Tibial artery (tissue), 4 donors: Measurements from ENCODE around the gene SMIM43.

ENCODE experiments used
- DNase-seq, 2 donors: peaks; one replicate each; pipeline ENCODE4 v3.0.0-alpha.2; 2019
- H3K27ac ChIP-seq, 2 donors: fragments of 200-600 bp; sonication (generic) in 1 of 2; 1 replicate in 1 of 2; 2 replicates in 1 of 2; pipeline ENCODE4 v1.5.1; 2018 to 2019; ENCODE audit warnings: mild to moderate bottlenecking in 1 of 2
- H3K27me3 ChIP-seq, 2 donors: fragments of 200-600 bp; sonication (generic) in 1 of 2; one replicate each; pipeline versions ENCODE4 v1.5.1 to v1.6.0; 2016 to 2019
- H3K36me3 ChIP-seq, 3 donors: fragments of 200-600 bp; sonication (generic) in 2 of 3; one replicate each; pipeline ENCODE4 v1.5.1; 2016 to 2019; ENCODE audit warnings: mild to moderate bottlenecking in 2 of 3
- H3K4me1 ChIP-seq, 4 donors: fragments of 200-600 bp; sonication (generic) in 2 of 4; 1 replicate in 3 of 4; 2 replicates in 1 of 4; pipeline ENCODE4 v1.5.1; 2016 to 2019
- H3K4me3 ChIP-seq, 2 donors: fragments of 200-600 bp; sonication (generic) in 1 of 2; 1 replicate in 1 of 2; 2 replicates in 1 of 2; pipeline ENCODE4 v1.5.1; 2018 to 2019; ENCODE audit warnings: mild to moderate bottlenecking in 2 of 2
- H3K9me3 ChIP-seq, 3 donors: fragments of 200-600 bp; sonication (generic) in 1 of 3; one replicate each; pipeline ENCODE4 v1.5.1; 2016 to 2019
- CTCF ChIP-seq, 2 experiments: fragments of 200-600 bp in 1 of 2; fragments of 450-650 bp in 1 of 2; IDR thresholded peaks; one replicate each; pipeline ENCODE4 v1.5.1; 2017 to 2019; ENCODE audit warnings: antibody characterized with exemption in 2 of 2, mild to moderate bottlenecking in 1 of 2, moderate library complexity in 1 of 2
- intact Hi-C: fragments of 100-400 bp; cut with DNase I; formaldehyde crosslinking; loops from one replicate; pipeline ENCODE4 v1.15.0; 2023; ENCODE audit warnings: low total_unique reads

SMIM43 gene

GRCh38 chr4:121800961-121801714, 36.2 kb upstream of the SMIM43 start, which contains the start of gene EXOSC9:
Gene EXOSC9, plus strand, starts transcription at chr4:121801323. Its CDS starts 102 bp downstream, at chr4:121801425.
- no peaks in the 10 kb centered on the region for H3K27me3 ChIP-seq
- H3K4me3 ChIP-seq, result peak within 1 kb of the TSS; percentile 83 to 92
- peak; percentile 86 to 96 for DNase-seq
- H3K27ac ChIP-seq, result peak within 1 kb of the TSS; percentile 81 to 85
- peaks cover 0 to 16% (median 5%) of the 10 kb centered on the region in 4 donors for H3K4me1 ChIP-seq
- intact Hi-C loops, result no loop called here
- TF ChIP-seq CTCF (IDR thresholded peaks at IDR 0.05), result no peak
- no peaks in the 10 kb centered on the region for H3K9me3 ChIP-seq
- H3K36me3 ChIP-seq, result peaks cover 16 to 33% (median 26%) of the 10 kb centered on the region in 3 donors

- DNase-seq, result no peak
- intact Hi-C loops, result no loop called here
- peaks cover 11 to 27% (median 21%) of the 10 kb centered on the region in 3 donors for H3K36me3 ChIP-seq
- peak overlapping the region; percentile 83 to 92 for H3K4me3 ChIP-seq
- H3K27me3 ChIP-seq, result no peaks in the 10 kb centered on the region
- H3K9me3 ChIP-seq, result no peaks in the 10 kb centered on the region
- peaks cover 0 to 16% (median 5%) of the 10 kb centered on the region in 4 donors for H3K4me1 ChIP-seq
- H3K27ac ChIP-seq, result peak overlapping the region; percentile 81 to 85
- TF ChIP-seq CTCF (IDR thresholded peaks at IDR 0.05), result no peak
Observed at GRCh38 chr4:121800638-121800960, 35.6 kb upstream of the SMIM43 start.

GRCh38 chr4:121799867-121800501, 35.0 kb upstream of the SMIM43 start:
- Histone ChIP-seq H3K36me3 (peaks cover 11 to 24% (median 15%) of the 10 kb centered on the region in 3 donors), H3K27ac (peak overlapping the region; percentile 81 to 85), H3K4me3 (peak overlapping the region; percentile 83 to 92), H3K4me1 (peaks cover 0 to 16% (median 5%) of the 10 kb centered on the region in 4 donors), H3K27me3 (no peaks in the 10 kb centered on the region), H3K9me3 (no peaks in the 10 kb centered on the region)
- no peak for DNase-seq
- no peak for TF ChIP-seq CTCF (IDR thresholded peaks at IDR 0.05)
- intact Hi-C loops, result no loop called here

- no peak for TF ChIP-seq CTCF (IDR thresholded peaks at IDR 0.05)
- intact Hi-C loops, result no loop called here
- Histone ChIP-seq H3K4me3 (no peak overlapping the region), H3K27me3 (no peaks in the 10 kb centered on the region), H3K4me1 (peaks cover 0 to 16% (median 5%) of the 10 kb centered on the region in 4 donors), H3K36me3 (peaks cover 5 to 17% (median 8%) of the 10 kb centered on the region in 3 donors), H3K27ac (no peak overlapping the region), H3K9me3 (no peaks in the 10 kb centered on the region)
- no peak for DNase-seq
Observed at GRCh38 chr4:121799208-121799823, 34.4 kb upstream of the SMIM43 start.

DNA sequence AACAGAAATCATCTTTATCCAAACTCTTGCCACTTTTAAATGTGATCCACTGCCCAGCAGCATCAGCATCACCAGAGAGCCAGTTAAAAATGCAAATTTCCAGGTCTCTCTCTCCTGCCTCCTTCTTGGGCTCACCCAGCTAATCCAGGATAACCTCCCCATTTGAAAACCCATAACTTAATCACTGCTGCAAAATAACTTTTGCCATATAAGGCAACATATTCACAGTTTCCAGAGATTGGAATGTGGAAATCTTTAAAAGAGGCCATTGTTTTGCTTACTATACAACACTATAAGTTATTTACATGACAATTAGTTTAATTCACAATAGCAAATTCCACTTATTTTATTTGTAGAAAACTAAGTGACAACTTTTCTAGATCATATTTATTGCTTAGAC, 31.3 kb upstream of the SMIM43 start:
- H3K9me3 ChIP-seq, result no peaks in the 10 kb centered on the region
- H3K27ac ChIP-seq, result no peak overlapping the region
- intact Hi-C loops, result no loop called here

More for the DNA sequence above, 31.3 kb upstream of the SMIM43 start:
- H3K36me3 ChIP-seq, result no peaks in the 10 kb centered on the region
- H3K4me1 ChIP-seq, result no peaks in the 10 kb centered on the region
- DNase-seq, result no peak
- peaks cover 0 to 2% of the 10 kb centered on the region in 2 donors for H3K27me3 ChIP-seq
- TF ChIP-seq CTCF (IDR thresholded peaks at IDR 0.05), result no peak
- H3K4me3 ChIP-seq, result no peak overlapping the region
